K562 (cell line): ENCODE measurements around the gene UNC93B1. TPM values are rescaled to one million over a fixed set of nuclear protein-coding genes. Genes with fewer than 3 reads are reported as not detected.
A peak's percentile ranks its signal among the peaks of the same experiment; 100 is the strongest.

Experiments used
- ARID4B ChIP-seq: sonication (generic); formaldehyde crosslinking; IDR thresholded peaks from 2 replicates; pipeline ENCODE4 v1.8.0; 2022; ENCODE audit warnings: mild to moderate bottlenecking, missing genetic modification reagents
- BRCA1 ChIP-seq, 2 experiments: fragments of 450-650 bp in 1 of 2; sonication (generic) in 1 of 2; formaldehyde crosslinking in 1 of 2; IDR thresholded peaks; 2 replicates each; pipeline versions ENCODE4 v1.5.0 to v1.6.1; 2017 to 2020; ENCODE audit warnings: mild to moderate bottlenecking in 1 of 2, missing genetic modification reagents in 1 of 2
- ETV6 ChIP-seq, 3 experiments: fragments of 150-350 bp in 1 of 3; sonication (generic) in 1 of 3; formaldehyde crosslinking in 1 of 3; IDR thresholded peaks; 2 replicates each; pipeline versions ENCODE4 v1.6.1 to v1.8.0; 2014 to 2022; ENCODE audit warnings: borderline replicate concordance in 2 of 3, low read depth in 2 of 3, antibody characterized with exemption in 1 of 3, low read length in 1 of 3, mild to moderate bottlenecking in 1 of 3, missing genetic modification reagents in 1 of 3
- FOXK1 ChIP-seq: sonication (generic); formaldehyde crosslinking; IDR thresholded peaks from 2 replicates; pipeline ENCODE4 v1.8.0; 2022; ENCODE audit warnings: missing genetic modification reagents, mild to moderate bottlenecking, borderline replicate concordance
- ID3 ChIP-seq, 2 experiments: fragments of 250-450 bp in 1 of 2; fragments of 450-650 bp in 1 of 2; sonication (Bioruptor Pico) in 1 of 2; IDR thresholded peaks; 2 replicates each; pipeline versions ENCODE4 v1.6.1 to v1.8.0; 2016 to 2021; ENCODE audit warnings: mild to moderate bottlenecking in 2 of 2, moderate library complexity in 2 of 2, missing compliant biosample characterization in 1 of 2, missing genetic modification characterization in 1 of 2
- LEF1 ChIP-seq: fragments of 450-650 bp; IDR thresholded peaks from 2 replicates; pipeline ENCODE4 v1.6.1; 2016; ENCODE audit warnings: mild to moderate bottlenecking
- MYC ChIP-seq, 2 experiments: fragments of 250-450 bp in 1 of 2; sonication (Bioruptor Pico) in 1 of 2; IDR thresholded peaks; 2 replicates each; pipeline versions ENCODE4 v1.5.1 to v1.6.1; 2012 to 2021; ENCODE audit warnings: low read depth in 2 of 2, borderline replicate concordance in 1 of 2, improper control_type of control experiment in 1 of 2, low read length in 1 of 2, mild to moderate bottlenecking in 1 of 2, moderate library complexity in 1 of 2
- SMARCA5 ChIP-seq: fragments of 450-650 bp; IDR thresholded peaks from 2 replicates; pipeline ENCODE4 v1.6.1; 2016
- STAT6 ChIP-seq: sonication (generic); formaldehyde crosslinking; IDR thresholded peaks from 2 replicates; pipeline ENCODE4 v1.8.1; 2023; ENCODE audit warnings: mild to moderate bottlenecking, missing genetic modification reagents
- TEAD4 ChIP-seq, 2 experiments: sonication (generic) in 1 of 2; formaldehyde crosslinking in 1 of 2; IDR thresholded peaks; 2 replicates each; pipeline versions ENCODE4 v1.6.1 to v1.8.0; 2012 to 2022; ENCODE audit warnings: borderline replicate concordance in 1 of 2, inconsistent platforms in 1 of 2, low read length in 1 of 2, mild to moderate bottlenecking in 1 of 2, missing genetic modification reagents in 1 of 2
- TRIM24 ChIP-seq, 2 experiments: fragments of 450-650 bp; IDR thresholded peaks; 2 replicates each; pipeline ENCODE4 v1.6.1; 2016
- ZNF280B ChIP-seq: fragments of 250-450 bp; sonication (Bioruptor Pico); IDR thresholded peaks from 2 replicates; pipeline ENCODE4 v1.5.1; 2021; ENCODE audit warnings: mild to moderate bottlenecking
- polyA plus RNA-seq, 8 experiments: library from polyadenylated mRNA; depleted of rRNA in 4 of 8; stranded (reverse) in 5 of 8; unstranded in 3 of 8; fragments of >200 nt; fragmentation: Nextera tagmentation in 2 of 8; fragmentation: Illumina TruSeq in 1 of 8; extraction: Ambion mirVana in 2 of 8; extraction: Trizol in 1 of 8; gene quantifications; 2 replicates each; pipeline versions ENCODE4 v1.2.1 to v1.2.3, GENCODE V29; 2011 to 2014; ENCODE audit warnings: inconsistent platforms in 1 of 8, missing spikeins in 1 of 8
- total RNA-seq, 7 experiments: library from RNA; depleted of rRNA in 6 of 7; stranded (reverse); fragments of >200 nt in 6 of 7; fragmentation: Illumina TruSeq in 2 of 7; extraction: Trizol in 2 of 7; gene quantifications; 2 replicates each; pipeline versions ENCODE4 v1.2.1 to v1.2.3, GENCODE V29; 2011 to 2021; ENCODE audit warnings: low replicate concordance in 1 of 7

Gene UNC93B1
- total and polyA plus RNA-seq, 9 of the 15 experiments (the other 6 are each of a cell fraction or from before 2014, with no cell fraction given): 0.10 to 13.6 (median 6.5) TPM

- TF ChIP-seq TEAD4 (IDR thresholded peaks at IDR 0.05; ENCODE audit: low read length): no peak
- no peak for TF ChIP-seq TEAD4 (CRISPR knock-in tag; IDR thresholded peaks at IDR 0.05; ENCODE audit: borderline replicate concordance)
- no peak for TF ChIP-seq LEF1
- TF ChIP-seq TRIM24 (IDR thresholded peaks at IDR 0.05): 0 out of 4 replicates have a peak, but pooled peaks of 1 of the 2 experiments have one; percentile 16
- 0 out of 2 replicates have a peak, but pooled peaks have one; percentile 41 for TF ChIP-seq MYC (IDR thresholded peaks at IDR 0.05; ENCODE audit: low read depth, low read length)
- TF ChIP-seq MYC (CRISPR knock-in tag; IDR thresholded peaks at IDR 0.05; ENCODE audit: borderline replicate concordance, low read depth): no peak
- no peak for TF ChIP-seq ETV6 (IDR thresholded peaks at IDR 0.05; ENCODE audit: borderline replicate concordance in 1 of 2, low read depth in 2 of 2, low read length in 1 of 2)
- TF ChIP-seq ETV6 (CRISPR knock-in tag; IDR thresholded peaks at IDR 0.05; ENCODE audit: borderline replicate concordance): no peak
- TF ChIP-seq ZNF280B (CRISPR knock-in tag): no peak
- TF ChIP-seq ARID4B (CRISPR knock-in tag): no peak
- TF ChIP-seq BRCA1 (IDR thresholded peaks at IDR 0.05): no peak
- no peak for TF ChIP-seq BRCA1 (CRISPR knock-in tag; IDR thresholded peaks at IDR 0.05)
- TF ChIP-seq FOXK1: 0 out of 2 replicates have a peak, but pooled peaks have one; percentile 39
- no peak for TF ChIP-seq ID3 (CRISPR knock-in tag; IDR thresholded peaks at IDR 0.05)
- peak; percentile 34; the same call in 1 of the 2 replicates for TF ChIP-seq ID3 (tag; IDR thresholded peaks at IDR 0.05)
- TF ChIP-seq STAT6 (CRISPR knock-in tag): no peak
- peak; percentile 93 for TF ChIP-seq SMARCA5
These were observed 36.4 kb upstream of the UNC93B1 start (continued) for GRCh38 chr11:68040101-68040956.
